GM12865 (cell line): ENCODE results near the gene GARRE1.
A peak's percentile ranks its signal among the peaks of the same experiment; 100 is the strongest.
"Not testable (repeated sequence)": the region's sequence is repeated elsewhere in the genome, so short reads cannot be mapped to it uniquely, and the experiment has no call there.

Source experiments
- DNase-seq: peaks from one replicate; pipeline ENCODE4 v3.0.0; 2010; ENCODE audit warnings: low read depth
- H3K4me3 ChIP-seq: 2 replicates; pipeline ENCODE4 v1.5.1; 2011; ENCODE audit warnings: mild to moderate bottlenecking, low read depth, low read length, control low read depth
- CTCF ChIP-seq: IDR thresholded peaks from 2 replicates; pipeline ENCODE4 v1.5.1; 2011; ENCODE audit warnings: low read length, control low read depth, low read depth, inconsistent platforms; ENCODE audit not compliant: insufficient read depth; ENCODE audit errors: missing control alignments

The GARRE1 gene

GRCh38 chr19:34254046-34254697, at the start of gene GARRE1:
GARRE1 (plus strand) TSS chr19:34254554; CDS start chr19:34300474, 45,920 bp downstream.
- peak within 1 kb of the TSS; percentile 97 for H3K4me3 ChIP-seq
- TF ChIP-seq CTCF = no peak
- peak; percentile 84 for DNase-seq

GRCh38 chr19:34205324-34205723, 49.0 kb upstream of the GARRE1 start:
- not testable (repeated sequence) for DNase-seq, H3K4me3 ChIP-seq

GRCh38 chr19:34208291-34208884, 46.0 kb upstream of the GARRE1 start:
- TF ChIP-seq CTCF = no peak
- no peak overlapping the region for H3K4me3 ChIP-seq
- no peak for DNase-seq

- no peak overlapping the region for H3K4me3 ChIP-seq
- TF ChIP-seq CTCF = no peak
- DNase-seq = no peak
These were observed 44.6 kb upstream of the GARRE1 start for GRCh38 chr19:34209726-34210125.

- H3K4me3 ChIP-seq = no peak overlapping the region
- DNase-seq = no peak
- TF ChIP-seq CTCF = no peak
These were observed 41.1 kb upstream of the GARRE1 start for GRCh38 chr19:34213283-34213682.

GRCh38 chr19:34214040-34214439, 40.3 kb upstream of the GARRE1 start:
- no peak for TF ChIP-seq CTCF
- no peak overlapping the region for H3K4me3 ChIP-seq
- no peak for DNase-seq

- DNase-seq = no peak
- no peak overlapping the region for H3K4me3 ChIP-seq
- no peak for TF ChIP-seq CTCF
These were observed 39.2 kb upstream of the GARRE1 start for GRCh38 chr19:34215006-34215665.
